GM21528 (cell line): ENCODE data around the gene RMND1.
"Not testable (repeated sequence)": the region's sequence is repeated elsewhere in the genome, so short reads cannot be mapped to it uniquely, and the experiment has no call there.

Experiments used
- ATAC-seq: cut with Tn5 transposase; IDR thresholded peaks from one replicate; pipeline ENCODE4 v1.9.1; 2021; ENCODE audit warnings: mild to moderate bottlenecking, moderate library complexity; ENCODE audit not compliant: unreplicated experiment, low FRiP score

RMND1 gene

GRCh38 chr6:151451950-151452749 is at the start of gene RMND1:
Gene RMND1 (minus strand): TSS chr6:151452126. CDS start chr6:151445811, 6,315 bp downstream.
- peak; percentile 98 for ATAC-seq

- ATAC-seq: no peak
These were observed 47.6 kb upstream of the RMND1 start for GRCh38 chr6:151499551-151499950.

GRCh38 chr6:151498327-151498726 is 46.4 kb upstream of the RMND1 start:
- peak; percentile 82 for ATAC-seq

GRCh38 chr6:151497905-151498304 is 46.0 kb upstream of the RMND1 start:
- ATAC-seq: peak; percentile 37

GRCh38 chr6:151495380-151495779 is 43.5 kb upstream of the RMND1 start:
- ATAC-seq: no peak

GRCh38 chr6:151494936-151495320 is 43.0 kb upstream of the RMND1 start:
- ATAC-seq: no peak

- ATAC-seq: no peak
These were observed 42.5 kb upstream of the RMND1 start for GRCh38 chr6:151494235-151494935.

GRCh38 chr6:151493804-151494234 is 41.9 kb upstream of the RMND1 start, which contains the start of gene CCDC170:
Gene CCDC170 (plus strand): TSS chr6:151494017. CDS start chr6:151494129, 112 bp downstream.
- ATAC-seq: no peak

- ATAC-seq: no peak
These were observed 41.4 kb upstream of the RMND1 start for GRCh38 chr6:151493161-151493803.

GRCh38 chr6:151490996-151491395 is 39.1 kb upstream of the RMND1 start:
- no peak for ATAC-seq

GRCh38 chr6:151488226-151488625 is 36.3 kb upstream of the RMND1 start:
- no peak for ATAC-seq

- no peak for ATAC-seq
These were observed 32.1 kb upstream of the RMND1 start for GRCh38 chr6:151483994-151484393.

- ATAC-seq: no peak
These were observed 30.4 kb upstream of the RMND1 start for GRCh38 chr6:151482290-151482689.

- no peak for ATAC-seq
These were observed 29.9 kb upstream of the RMND1 start for GRCh38 chr6:151481786-151482185.

GRCh38 chr6:151478670-151479069 is 26.7 kb upstream of the RMND1 start:
- no peak for ATAC-seq

GRCh38 chr6:151477726-151478125 is 25.8 kb upstream of the RMND1 start:
- ATAC-seq: no peak

GRCh38 chr6:151475653-151476523 is 24.0 kb upstream of the RMND1 start:
- no peak for ATAC-seq

- no peak for ATAC-seq
These were observed 12.8 kb upstream of the RMND1 start for GRCh38 chr6:151464702-151465101.

- ATAC-seq: no peak
These were observed 9.7 kb upstream of the RMND1 start for GRCh38 chr6:151461673-151462072.

GRCh38 chr6:151455751-151456398 is 3.9 kb upstream of the RMND1 start:
- ATAC-seq: not testable (repeated sequence)
